GM19324 (cell line): Measurements from ENCODE around the gene ABCC5.

ENCODE experiments used
- ATAC-seq: cut with Tn5 transposase; IDR thresholded peaks from one replicate; pipeline ENCODE4 v1.9.1; 2021; ENCODE audit warnings: mild to moderate bottlenecking, moderate library complexity; ENCODE audit not compliant: unreplicated experiment, low FRiP score

ABCC5 gene

GRCh38 chr3:183981990-183982644 is 35.6 kb downstream of the ABCC5 start:
- no peak for ATAC-seq

GRCh38 chr3:183980403-183980802 is 37.3 kb downstream of the ABCC5 start:
- ATAC-seq, result no peak

GRCh38 chr3:183975981-183976662 is 41.6 kb downstream of the ABCC5 start:
- no peak for ATAC-seq

DNA sequence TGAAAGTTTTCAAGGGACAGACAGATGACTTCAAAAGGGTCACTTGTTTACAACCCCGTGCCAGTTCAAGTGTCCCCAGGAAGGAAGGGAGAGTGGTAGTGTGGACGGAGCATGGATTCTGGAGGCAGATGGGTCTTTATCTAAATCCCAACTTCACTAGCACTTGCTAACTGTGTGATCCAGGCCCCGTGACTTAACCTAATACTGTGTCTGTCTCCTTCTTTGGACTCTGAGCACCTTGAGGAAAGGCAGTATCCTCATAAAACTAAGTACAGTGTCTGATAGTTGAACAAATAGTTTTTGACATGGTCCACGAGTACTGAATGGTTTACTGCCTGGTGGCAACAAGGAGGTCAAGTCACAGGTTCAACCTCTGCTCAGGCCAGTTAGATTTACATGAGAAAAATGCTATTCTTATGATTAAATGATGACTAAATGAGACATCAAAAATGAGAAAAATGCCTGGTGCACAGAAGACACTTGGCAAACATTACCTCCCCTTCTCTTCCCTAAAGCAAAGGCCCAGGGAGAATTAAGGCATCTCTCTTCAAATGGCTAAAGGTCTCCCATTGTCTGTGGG is 48.9 kb downstream of the ABCC5 start:
- no peak for ATAC-seq

- ATAC-seq, result no peak
Observed at GRCh38 chr3:183967693-183968092, 50.0 kb downstream of the ABCC5 start.

GRCh38 chr3:183966361-183966791 is 51.3 kb downstream of the ABCC5 start:
- no peak for ATAC-seq

DNA sequence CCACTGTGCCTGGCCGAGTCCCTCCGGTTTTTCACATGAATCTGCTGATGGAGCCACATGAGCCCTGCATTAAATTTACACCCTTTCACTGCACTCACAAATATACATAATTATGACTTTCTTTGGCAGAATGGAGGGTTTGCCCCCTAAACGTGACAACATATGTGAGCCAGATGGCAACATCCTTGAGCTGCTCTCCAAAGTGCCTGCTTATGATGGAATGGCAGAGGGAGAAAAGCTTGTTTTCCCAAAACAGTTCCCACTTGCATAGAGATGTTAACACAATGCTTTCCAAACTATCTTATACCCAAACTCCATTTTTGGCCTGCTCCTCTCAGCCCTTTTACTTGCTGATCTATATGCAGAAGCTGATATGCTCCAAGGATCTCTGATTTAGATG is 54.9 kb downstream of the ABCC5 start:
- no peak for ATAC-seq

DNA sequence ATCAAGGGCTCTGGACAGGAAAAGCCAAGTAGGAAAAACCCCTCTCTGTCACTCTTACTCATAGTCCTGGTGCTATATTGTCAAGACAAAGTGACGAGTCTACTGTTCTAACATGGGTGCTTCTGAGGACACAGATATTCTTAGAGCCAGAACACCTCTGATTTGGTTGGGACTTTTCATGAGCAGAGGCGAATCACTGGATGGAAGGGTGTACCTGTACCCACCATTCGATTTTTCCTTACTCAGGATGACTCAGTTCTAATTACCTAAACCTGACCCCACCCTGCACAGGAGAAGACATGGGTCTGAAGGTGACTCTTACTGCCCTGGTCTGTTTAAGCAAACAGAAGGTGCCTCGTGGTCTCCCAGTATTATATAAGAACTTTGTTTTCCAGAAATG is 58.5 kb downstream of the ABCC5 start:
- no peak for ATAC-seq

- ATAC-seq, result no peak
Observed at GRCh38 chr3:183958775-183959174, 58.9 kb downstream of the ABCC5 start.

- ATAC-seq, result no peak
Observed at GRCh38 chr3:183958226-183958625, 59.5 kb downstream of the ABCC5 start.

DNA sequence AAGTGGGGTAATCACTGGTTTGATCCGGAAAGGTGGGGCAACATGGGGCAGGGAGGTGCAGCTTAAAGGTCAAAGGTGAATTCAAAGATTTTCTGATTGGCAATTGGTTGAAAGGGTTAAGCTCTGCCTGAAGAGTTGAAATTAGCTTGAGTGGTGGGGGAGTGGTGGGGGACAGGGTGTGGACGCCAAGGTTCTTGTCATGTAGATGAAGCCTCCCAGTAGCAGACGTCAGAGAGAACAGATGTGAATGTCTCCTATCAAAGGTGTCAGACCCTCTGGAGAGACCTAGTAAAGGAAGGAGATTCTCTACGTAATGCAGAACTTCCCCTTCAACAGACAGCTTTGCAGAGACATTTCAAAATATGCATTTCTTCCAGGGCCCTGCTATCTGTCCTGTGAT is 62.8 kb downstream of the ABCC5 start:
- ATAC-seq, result no peak

GRCh38 chr3:183953471-183954070 is 64.1 kb downstream of the ABCC5 start:
- ATAC-seq, result no peak

DNA sequence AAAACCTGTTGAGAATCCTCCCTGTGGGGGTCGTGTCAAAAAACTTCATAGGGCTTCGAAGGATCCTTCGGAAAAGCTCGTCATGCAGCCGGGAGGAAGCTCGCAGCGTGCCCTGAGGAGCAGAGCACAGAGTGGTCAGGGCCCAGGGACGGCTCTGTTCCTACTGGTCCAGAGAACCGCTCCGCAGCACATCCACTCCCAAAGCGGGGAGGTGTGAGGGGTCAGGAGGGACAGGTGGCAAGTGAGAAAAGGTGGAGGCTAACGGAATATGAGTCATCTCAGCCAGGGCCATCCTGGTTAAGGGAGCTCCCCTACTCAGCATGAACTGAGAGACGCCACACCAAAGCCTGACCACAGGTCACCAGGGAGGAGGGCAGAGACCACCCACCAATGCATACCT is 66.2 kb downstream of the ABCC5 start:
- no peak for ATAC-seq

DNA sequence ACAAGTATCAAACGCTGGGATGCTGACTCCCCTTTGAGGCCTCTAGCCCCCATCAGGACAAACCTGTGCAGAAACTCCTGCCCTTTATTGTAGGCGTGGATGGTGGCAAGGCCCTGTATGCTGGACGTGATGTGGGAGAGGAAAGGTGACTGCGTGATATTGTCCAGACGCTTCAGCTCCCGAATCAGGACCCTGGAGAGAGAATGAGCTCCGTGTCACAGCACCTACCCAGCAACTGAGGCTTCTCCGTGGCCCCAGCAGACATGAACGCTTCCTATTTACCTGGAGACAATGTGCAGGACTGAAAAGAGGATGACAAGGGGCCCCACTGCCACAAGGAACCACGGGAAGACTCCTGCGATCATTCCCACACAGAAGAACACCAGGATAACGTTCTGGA is 68.0 kb downstream of the ABCC5 start:
- ATAC-seq, result no peak

DNA sequence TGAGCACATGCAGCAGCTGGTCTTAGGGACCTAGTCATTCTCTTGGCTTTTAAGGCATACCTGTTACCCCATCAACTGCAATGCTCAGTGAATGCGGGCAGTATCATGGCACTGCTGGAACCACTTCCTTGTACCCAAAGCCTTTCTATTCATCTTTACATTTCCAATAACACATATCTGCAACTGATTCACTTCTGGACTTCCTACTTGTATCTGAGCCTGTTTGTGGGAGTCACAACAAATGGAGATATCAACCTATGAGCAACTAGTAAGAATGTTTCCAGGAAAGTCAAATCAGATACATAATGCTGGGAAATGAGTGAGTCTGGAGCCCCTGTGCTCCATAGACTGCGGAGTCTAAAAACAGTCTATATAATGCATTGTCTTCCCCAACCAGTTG is 71.6 kb downstream of the ABCC5 start:
- ATAC-seq, result no peak

DNA sequence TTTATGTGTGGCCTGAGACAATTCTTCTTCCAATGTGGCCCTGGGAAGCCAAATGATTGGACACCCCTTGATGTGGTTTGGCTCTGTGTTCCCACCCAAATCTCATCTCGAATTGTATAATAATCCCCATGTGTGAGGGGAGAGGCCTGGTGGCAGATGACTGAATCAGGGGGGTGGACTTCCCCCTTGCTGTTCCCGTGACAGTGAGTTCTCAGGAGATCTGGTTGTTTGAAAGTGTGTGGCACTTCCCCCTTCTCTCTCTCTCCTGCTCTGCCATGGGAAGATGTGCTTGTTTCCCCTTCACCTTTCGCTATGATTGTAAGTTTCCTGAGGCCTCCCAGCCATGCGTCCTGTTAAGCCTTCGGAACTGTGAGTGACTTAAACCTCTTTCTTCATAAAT is 72.9 kb downstream of the ABCC5 start:
- no peak for ATAC-seq

DNA sequence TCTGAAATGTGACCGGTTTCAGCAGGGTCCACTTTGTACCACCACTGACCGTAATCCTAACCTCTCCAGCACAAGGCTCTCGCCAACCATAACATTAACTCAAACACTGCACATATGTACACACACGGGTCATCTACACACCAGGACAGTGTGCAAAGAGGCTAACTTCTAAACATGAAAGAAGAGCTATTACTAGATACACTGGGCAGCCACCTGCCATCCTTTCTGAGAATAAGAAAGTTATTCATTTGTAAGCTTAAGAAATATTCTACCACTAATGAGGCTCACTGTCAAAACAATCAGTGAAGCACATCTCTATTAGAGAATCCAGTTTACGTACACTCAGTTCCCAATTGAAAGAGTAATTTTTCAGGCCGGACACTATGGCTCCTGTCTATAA is 73.9 kb downstream of the ABCC5 start:
- ATAC-seq, result no peak

DNA sequence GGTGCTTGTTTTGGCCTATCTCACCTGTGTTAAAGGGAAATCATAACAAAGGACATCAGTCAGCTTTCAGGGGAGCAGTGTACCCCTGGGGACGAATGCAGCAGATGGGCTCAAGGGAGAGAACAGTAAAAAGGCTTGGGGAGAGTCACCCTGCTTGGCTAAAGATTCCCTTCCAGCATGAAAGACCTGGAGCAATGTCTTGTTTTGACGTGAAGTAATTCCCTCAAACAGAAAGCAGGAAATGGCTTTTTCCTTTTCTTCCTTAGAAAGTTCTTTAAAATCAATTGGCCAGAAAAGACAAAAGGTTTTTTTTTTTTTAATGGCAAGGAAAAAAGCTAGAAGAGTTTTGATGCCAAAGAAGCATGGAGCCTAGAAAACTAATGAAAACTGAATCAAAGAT is 76.5 kb downstream of the ABCC5 start:
- no peak for ATAC-seq

- no peak for ATAC-seq
Observed at GRCh38 chr3:183937601-183938286, 79.9 kb downstream of the ABCC5 start.

DNA sequence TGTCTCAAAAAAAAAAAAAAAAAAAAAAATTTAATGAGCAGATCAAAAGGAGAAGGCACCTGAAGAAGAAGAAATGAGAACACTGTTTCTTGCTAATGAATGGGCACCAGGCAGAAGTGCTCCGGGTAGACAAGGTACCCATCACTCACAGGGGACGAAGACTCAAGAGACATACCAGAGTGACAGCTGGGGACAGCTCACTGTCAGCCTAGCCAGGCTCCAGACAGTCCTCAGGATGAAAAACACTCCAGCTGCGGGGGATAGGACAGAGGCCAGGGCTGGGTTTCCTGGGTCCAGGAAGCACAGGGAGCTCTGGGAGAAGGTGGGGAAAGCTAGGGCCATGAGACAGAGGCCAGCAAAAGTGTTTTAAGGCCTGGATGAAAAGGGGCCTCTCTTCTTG is 84.5 kb downstream of the ABCC5 start:
- no peak for ATAC-seq

GRCh38 chr3:183931881-183932280 is 85.8 kb downstream of the ABCC5 start:
- ATAC-seq, result no peak
